ENCODE measurements around the gene SGCD. TPM values are rescaled to one million over a fixed set of nuclear protein-coding genes. Genes with fewer than 3 reads are reported as not detected.
"Not testable (repeated sequence)": the region's sequence is repeated elsewhere in the genome, so short reads cannot be mapped to it uniquely, and the experiment has no call there.

SGCD gene
- total RNA-seq, 1 donor from 2014 or later, result 6.0 TPM

DNA sequence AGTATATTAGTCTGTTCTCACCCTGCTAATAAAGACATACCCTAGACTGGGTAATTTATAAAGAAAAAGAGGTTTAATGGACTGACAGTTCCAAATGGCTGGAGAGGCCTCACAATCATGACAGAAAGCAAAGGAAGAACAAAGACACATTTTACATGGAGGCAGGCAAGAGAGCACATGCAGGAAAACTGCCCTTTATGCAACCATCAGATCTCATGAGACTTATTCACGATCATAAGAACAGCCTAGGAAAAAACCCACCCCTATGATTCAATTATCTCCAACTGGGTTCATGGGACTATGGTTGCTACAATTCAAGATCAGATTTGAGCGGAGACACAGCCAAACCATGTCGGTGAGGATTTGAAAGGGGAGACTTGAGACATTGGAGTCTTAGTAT is 270.3 kb downstream of the SGCD start:
- H3K9me3 ChIP-seq, result peaks cover 12% of the 10 kb centered on the region
- H3K36me3 ChIP-seq, result no peaks in the 10 kb centered on the region
- intact Hi-C loops (cut with DNase I), result no loop called here
- TF ChIP-seq, protein P1, sequence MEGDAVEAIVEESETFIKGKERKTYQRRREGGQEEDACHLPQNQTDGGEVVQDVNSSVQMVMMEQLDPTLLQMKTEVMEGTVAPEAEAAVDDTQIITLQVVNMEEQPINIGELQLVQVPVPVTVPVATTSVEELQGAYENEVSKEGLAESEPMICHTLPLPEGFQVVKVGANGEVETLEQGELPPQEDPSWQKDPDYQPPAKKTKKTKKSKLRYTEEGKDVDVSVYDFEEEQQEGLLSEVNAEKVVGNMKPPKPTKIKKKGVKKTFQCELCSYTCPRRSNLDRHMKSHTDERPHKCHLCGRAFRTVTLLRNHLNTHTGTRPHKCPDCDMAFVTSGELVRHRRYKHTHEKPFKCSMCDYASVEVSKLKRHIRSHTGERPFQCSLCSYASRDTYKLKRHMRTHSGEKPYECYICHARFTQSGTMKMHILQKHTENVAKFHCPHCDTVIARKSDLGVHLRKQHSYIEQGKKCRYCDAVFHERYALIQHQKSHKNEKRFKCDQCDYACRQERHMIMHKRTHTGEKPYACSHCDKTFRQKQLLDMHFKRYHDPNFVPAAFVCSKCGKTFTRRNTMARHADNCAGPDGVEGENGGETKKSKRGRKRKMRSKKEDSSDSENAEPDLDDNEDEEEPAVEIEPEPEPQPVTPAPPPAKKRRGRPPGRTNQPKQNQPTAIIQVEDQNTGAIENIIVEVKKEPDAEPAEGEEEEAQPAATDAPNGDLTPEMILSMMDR (IDR thresholded peaks at IDR 0.05), result no peak
- ATAC-seq (no peak), DNase-seq (no peak)
- no peaks in the 10 kb centered on the region for H3K27me3 ChIP-seq (ENCODE audit: low read depth)
- H3K27ac ChIP-seq, result no peak overlapping the region
- H3K4me3 ChIP-seq, result no peak overlapping the region
- no peaks in the 10 kb centered on the region for H3K4me1 ChIP-seq

- Histone ChIP-seq H3K36me3 (no peaks in the 10 kb centered on the region), H3K9me3 (peaks cover 19% of the 10 kb centered on the region), H3K4me1 (no peaks in the 10 kb centered on the region), H3K4me3 (no peak overlapping the region), H3K27me3 (ENCODE audit: low read depth) (no peaks in the 10 kb centered on the region), H3K27ac (no peak overlapping the region)
- ATAC-seq, result no peak
- TF ChIP-seq, protein P1 (IDR thresholded peaks at IDR 0.05), result no peak
- DNase-seq, result no peak
- intact Hi-C loops (cut with DNase I), result no loop called here
These were observed 272.0 kb downstream of the SGCD start for GRCh38 chr5:156598964-156599363.

DNA sequence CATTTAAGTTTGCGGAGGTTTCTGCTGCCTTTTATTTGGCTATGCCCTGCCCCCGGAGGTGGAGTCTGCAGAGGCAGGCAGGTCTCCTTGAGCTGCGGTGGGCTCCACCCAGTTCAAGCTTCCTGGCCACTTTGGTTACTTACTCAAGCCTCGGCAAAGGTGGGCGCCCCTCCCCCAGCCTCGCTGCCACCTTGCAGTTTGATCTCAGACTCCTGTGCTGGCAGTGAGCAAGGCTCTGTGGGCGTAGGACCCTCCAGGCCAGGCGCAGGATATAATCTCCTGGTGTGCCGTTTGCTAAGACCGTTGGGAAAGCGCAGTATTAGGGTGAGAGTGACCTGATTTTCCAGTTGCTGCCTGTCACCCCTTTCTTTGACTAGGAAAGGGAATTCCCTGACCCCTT is 283.6 kb downstream of the SGCD start:
- peaks cover 12% of the 10 kb centered on the region for H3K9me3 ChIP-seq
- DNase-seq; H3K27me3 ChIP-seq (ENCODE audit: low read depth); H3K4me1 ChIP-seq; ATAC-seq; H3K27ac ChIP-seq; H3K36me3 ChIP-seq; intact Hi-C loops (cut with DNase I); H3K4me3 ChIP-seq: not testable (repeated sequence)

DNA sequence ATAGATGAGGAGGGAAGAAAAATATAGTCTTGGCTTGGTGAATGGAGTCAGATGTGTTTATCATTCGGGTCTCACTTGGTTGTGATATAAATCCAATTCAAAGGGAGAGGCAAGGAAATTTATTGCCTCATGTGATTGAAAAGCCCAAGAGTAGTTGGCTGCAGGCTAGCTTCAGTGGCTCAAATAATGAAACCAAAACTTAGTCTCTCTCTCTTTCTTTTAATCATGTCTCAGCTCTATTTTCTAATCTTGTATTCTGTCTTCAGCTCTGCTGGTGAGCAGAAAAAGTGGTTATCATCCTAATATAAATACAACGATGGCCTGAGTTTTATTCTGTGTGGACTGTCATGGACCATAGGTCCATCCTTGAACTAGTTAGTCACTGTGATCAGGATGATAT is 288.9 kb downstream of the SGCD start:
- no peaks in the 10 kb centered on the region for H3K27me3 ChIP-seq (ENCODE audit: low read depth)
- no peaks in the 10 kb centered on the region for H3K36me3 ChIP-seq
- ATAC-seq (no peak), DNase-seq (no peak)
- H3K27ac ChIP-seq, result no peak overlapping the region
- no peaks in the 10 kb centered on the region for H3K4me1 ChIP-seq
- H3K9me3 ChIP-seq, result peaks cover 6% of the 10 kb centered on the region
- TF ChIP-seq, protein P1 (IDR thresholded peaks at IDR 0.05), result no peak
- intact Hi-C loops (cut with DNase I), result no loop called here
- no peak overlapping the region for H3K4me3 ChIP-seq

- no peaks in the 10 kb centered on the region for H3K36me3 ChIP-seq
- H3K4me1 ChIP-seq, result no peaks in the 10 kb centered on the region
- H3K9me3 ChIP-seq, result no peaks in the 10 kb centered on the region
- no peak overlapping the region for H3K27ac ChIP-seq
- DNase-seq (no peak), ATAC-seq (no peak)
- no peaks in the 10 kb centered on the region for H3K27me3 ChIP-seq (ENCODE audit: low read depth)
- TF ChIP-seq, protein P1 (IDR thresholded peaks at IDR 0.05), result no peak
- intact Hi-C loops (cut with DNase I), result no loop called here
- no peak overlapping the region for H3K4me3 ChIP-seq
These were observed 290.5 kb downstream of the SGCD start for GRCh38 chr5:156617426-156617825.

- Histone ChIP-seq H3K9me3 (no peaks in the 10 kb centered on the region), H3K27me3 (ENCODE audit: low read depth) (no peaks in the 10 kb centered on the region), H3K27ac (no peak overlapping the region), H3K4me3 (no peak overlapping the region), H3K36me3 (no peaks in the 10 kb centered on the region), H3K4me1 (no peaks in the 10 kb centered on the region)
- TF ChIP-seq, protein P1 (IDR thresholded peaks at IDR 0.05), result no peak
- ATAC-seq, result no peak
- no peak for DNase-seq
- intact Hi-C loops (cut with DNase I), result no loop called here
These were observed 291.6 kb downstream of the SGCD start for GRCh38 chr5:156618601-156619000.
